Measurements from ENCODE around the gene HEPACAM. TPM values are rescaled to one million over a fixed set of nuclear protein-coding genes. Genes with fewer than 3 reads are reported as not detected.

The HEPACAM gene
- total RNA-seq, 1 donor, result under 0.01 TPM

- H3K36me3 ChIP-seq (ENCODE audit: insufficient read depth, low read length), result no peaks in the 10 kb centered on the region
- DNase-seq (ENCODE audit: insufficient read length, low spot score, missing footprints), result no peak
- H3K9me3 ChIP-seq (ENCODE audit: low read depth, low read length), result no peaks in the 10 kb centered on the region
- no peak overlapping the region for H3K27ac ChIP-seq (ENCODE audit: low read depth, low read length)
- TF ChIP-seq, protein P1, sequence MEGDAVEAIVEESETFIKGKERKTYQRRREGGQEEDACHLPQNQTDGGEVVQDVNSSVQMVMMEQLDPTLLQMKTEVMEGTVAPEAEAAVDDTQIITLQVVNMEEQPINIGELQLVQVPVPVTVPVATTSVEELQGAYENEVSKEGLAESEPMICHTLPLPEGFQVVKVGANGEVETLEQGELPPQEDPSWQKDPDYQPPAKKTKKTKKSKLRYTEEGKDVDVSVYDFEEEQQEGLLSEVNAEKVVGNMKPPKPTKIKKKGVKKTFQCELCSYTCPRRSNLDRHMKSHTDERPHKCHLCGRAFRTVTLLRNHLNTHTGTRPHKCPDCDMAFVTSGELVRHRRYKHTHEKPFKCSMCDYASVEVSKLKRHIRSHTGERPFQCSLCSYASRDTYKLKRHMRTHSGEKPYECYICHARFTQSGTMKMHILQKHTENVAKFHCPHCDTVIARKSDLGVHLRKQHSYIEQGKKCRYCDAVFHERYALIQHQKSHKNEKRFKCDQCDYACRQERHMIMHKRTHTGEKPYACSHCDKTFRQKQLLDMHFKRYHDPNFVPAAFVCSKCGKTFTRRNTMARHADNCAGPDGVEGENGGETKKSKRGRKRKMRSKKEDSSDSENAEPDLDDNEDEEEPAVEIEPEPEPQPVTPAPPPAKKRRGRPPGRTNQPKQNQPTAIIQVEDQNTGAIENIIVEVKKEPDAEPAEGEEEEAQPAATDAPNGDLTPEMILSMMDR (IDR thresholded peaks at IDR 0.05; ENCODE audit: extremely low read depth, low read depth, low read length), result no peak
- H2AFZ ChIP-seq (ENCODE audit: low read length), result no peak overlapping the region
- no peak overlapping the region for H3K4me3 ChIP-seq (ENCODE audit: insufficient read depth, low read length)
- peaks cover 5% of the 10 kb centered on the region for H3K4me1 ChIP-seq (ENCODE audit: insufficient read depth, low read length)
- no peaks in the 10 kb centered on the region for H3K27me3 ChIP-seq (ENCODE audit: insufficient read depth, low read length)
- H4K20me1 ChIP-seq (ENCODE audit: insufficient read depth, low read length), result no peaks in the 10 kb centered on the region
- no peaks in the 10 kb centered on the region for H3K79me2 ChIP-seq (ENCODE audit: insufficient read depth, low read length)
- no peak overlapping the region for H3K4me2 ChIP-seq (ENCODE audit: insufficient read depth, low read length)
These were observed 7.9 kb upstream of the HEPACAM start for GRCh38 chr11:124943741-124944140.

- no peaks in the 10 kb centered on the region for H3K27me3 ChIP-seq (ENCODE audit: insufficient read depth, low read length)
- H3K27ac ChIP-seq (ENCODE audit: low read depth, low read length), result no peak overlapping the region
- H3K36me3 ChIP-seq (ENCODE audit: insufficient read depth, low read length), result no peaks in the 10 kb centered on the region
- no peak overlapping the region for H3K4me2 ChIP-seq (ENCODE audit: insufficient read depth, low read length)
- H3K4me3 ChIP-seq (ENCODE audit: insufficient read depth, low read length), result no peak overlapping the region
- no peak for DNase-seq (ENCODE audit: insufficient read length, low spot score, missing footprints)
- H4K20me1 ChIP-seq (ENCODE audit: insufficient read depth, low read length), result no peaks in the 10 kb centered on the region
- peak overlapping the region; percentile 9 for H2AFZ ChIP-seq (ENCODE audit: low read length)
- H3K9me3 ChIP-seq (ENCODE audit: low read depth, low read length), result no peaks in the 10 kb centered on the region
- no peaks in the 10 kb centered on the region for H3K79me2 ChIP-seq (ENCODE audit: insufficient read depth, low read length)
- TF ChIP-seq, protein P1 (IDR thresholded peaks at IDR 0.05; ENCODE audit: extremely low read depth, low read depth, low read length), result no peak
- H3K4me1 ChIP-seq (ENCODE audit: insufficient read depth, low read length), result peaks cover 5% of the 10 kb centered on the region
These were observed 7.4 kb upstream of the HEPACAM start for GRCh38 chr11:124943254-124943616.

DNA sequence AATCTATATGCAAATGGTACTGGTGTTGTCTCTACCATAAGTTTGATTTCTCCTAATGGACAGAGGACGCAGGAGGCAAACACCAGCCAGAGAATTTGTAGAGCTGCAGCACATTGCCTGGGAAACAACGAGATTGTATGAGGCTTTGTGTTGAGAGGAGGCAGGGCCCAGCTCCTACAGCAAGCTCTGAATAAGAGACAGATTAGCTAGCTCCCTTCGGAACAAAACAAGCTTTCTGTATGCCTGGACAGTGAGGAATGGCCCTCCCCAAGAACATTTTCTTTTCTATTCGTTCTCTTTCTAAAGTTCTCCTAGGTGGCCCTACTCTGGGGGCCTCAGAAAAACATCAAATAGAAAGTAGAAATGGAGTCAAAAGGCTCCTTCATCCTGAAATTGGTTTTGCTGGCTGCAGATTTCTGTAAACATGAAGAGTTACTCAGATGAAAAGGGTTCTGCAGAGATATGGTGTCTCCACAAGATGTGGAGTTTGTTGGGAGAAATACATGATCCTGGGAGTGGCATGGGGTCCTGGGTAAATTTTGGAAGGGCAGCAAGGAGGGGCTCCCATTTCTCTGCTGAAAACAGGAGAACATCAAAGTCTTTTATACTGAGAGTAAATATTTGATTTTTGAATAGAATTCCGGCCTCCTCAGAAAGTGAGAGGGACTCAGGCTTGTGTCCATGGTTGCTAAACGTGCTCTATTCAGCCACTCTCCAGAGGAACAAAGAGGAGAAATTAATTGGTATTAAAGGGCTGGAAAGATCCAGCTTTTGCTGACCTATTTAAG is 6.8 kb upstream of the HEPACAM start:
- Histone ChIP-seq H2AFZ (ENCODE audit: low read length) (peak overlapping the region; percentile 9), H3K4me3 (ENCODE audit: insufficient read depth, low read length) (no peak overlapping the region), H3K36me3 (ENCODE audit: insufficient read depth, low read length) (no peaks in the 10 kb centered on the region), H3K27me3 (ENCODE audit: insufficient read depth, low read length) (no peaks in the 10 kb centered on the region), H3K9me3 (ENCODE audit: low read depth, low read length) (no peaks in the 10 kb centered on the region), H4K20me1 (ENCODE audit: insufficient read depth, low read length) (no peaks in the 10 kb centered on the region), H3K27ac (ENCODE audit: low read depth, low read length) (no peak overlapping the region), H3K79me2 (ENCODE audit: insufficient read depth, low read length) (no peaks in the 10 kb centered on the region), H3K4me2 (ENCODE audit: insufficient read depth, low read length) (no peak overlapping the region), H3K4me1 (ENCODE audit: insufficient read depth, low read length) (peaks cover 5% of the 10 kb centered on the region)
- TF ChIP-seq, protein P1 (IDR thresholded peaks at IDR 0.05; ENCODE audit: extremely low read depth, low read depth, low read length), result no peak
- DNase-seq (ENCODE audit: insufficient read length, low spot score, missing footprints), result no peak

- H3K9me3 ChIP-seq (ENCODE audit: low read depth, low read length), result no peaks in the 10 kb centered on the region
- H3K27me3 ChIP-seq (ENCODE audit: insufficient read depth, low read length), result no peaks in the 10 kb centered on the region
- no peak overlapping the region for H3K27ac ChIP-seq (ENCODE audit: low read depth, low read length)
- no peak for DNase-seq (ENCODE audit: insufficient read length, low spot score, missing footprints)
- H3K4me2 ChIP-seq (ENCODE audit: insufficient read depth, low read length), result no peak overlapping the region
- no peak overlapping the region for H2AFZ ChIP-seq (ENCODE audit: low read length)
- peaks cover 3% of the 10 kb centered on the region for H3K4me1 ChIP-seq (ENCODE audit: insufficient read depth, low read length)
- no peaks in the 10 kb centered on the region for H3K79me2 ChIP-seq (ENCODE audit: insufficient read depth, low read length)
- no peak overlapping the region for H3K4me3 ChIP-seq (ENCODE audit: insufficient read depth, low read length)
- no peaks in the 10 kb centered on the region for H3K36me3 ChIP-seq (ENCODE audit: insufficient read depth, low read length)
- H4K20me1 ChIP-seq (ENCODE audit: insufficient read depth, low read length), result no peaks in the 10 kb centered on the region
- TF ChIP-seq, protein P1 (IDR thresholded peaks at IDR 0.05; ENCODE audit: extremely low read depth, low read depth, low read length), result no peak
These were observed 5.9 kb upstream of the HEPACAM start for GRCh38 chr11:124941703-124942102.

Measured in osteoblast (primary cell).